Dermis blood vessel endothelial cell (primary cell): ENCODE results near the gene ABCB4. TPM values are rescaled to one million over a fixed set of nuclear protein-coding genes. Genes with fewer than 3 reads are reported as not detected.

Experiments used
- DNase-seq: peaks from one replicate; pipeline ENCODE4 v3.0.0; 2010
- total RNA-seq: library from RNA; depleted of rRNA; stranded (reverse); fragments of >200 nt; gene quantifications from 2 replicates; pipeline ENCODE4 v1.2.3, GENCODE V29; 2014

The ABCB4 gene
- total RNA-seq, 1 donor from 2014 or later, result 0.34 TPM

DNA sequence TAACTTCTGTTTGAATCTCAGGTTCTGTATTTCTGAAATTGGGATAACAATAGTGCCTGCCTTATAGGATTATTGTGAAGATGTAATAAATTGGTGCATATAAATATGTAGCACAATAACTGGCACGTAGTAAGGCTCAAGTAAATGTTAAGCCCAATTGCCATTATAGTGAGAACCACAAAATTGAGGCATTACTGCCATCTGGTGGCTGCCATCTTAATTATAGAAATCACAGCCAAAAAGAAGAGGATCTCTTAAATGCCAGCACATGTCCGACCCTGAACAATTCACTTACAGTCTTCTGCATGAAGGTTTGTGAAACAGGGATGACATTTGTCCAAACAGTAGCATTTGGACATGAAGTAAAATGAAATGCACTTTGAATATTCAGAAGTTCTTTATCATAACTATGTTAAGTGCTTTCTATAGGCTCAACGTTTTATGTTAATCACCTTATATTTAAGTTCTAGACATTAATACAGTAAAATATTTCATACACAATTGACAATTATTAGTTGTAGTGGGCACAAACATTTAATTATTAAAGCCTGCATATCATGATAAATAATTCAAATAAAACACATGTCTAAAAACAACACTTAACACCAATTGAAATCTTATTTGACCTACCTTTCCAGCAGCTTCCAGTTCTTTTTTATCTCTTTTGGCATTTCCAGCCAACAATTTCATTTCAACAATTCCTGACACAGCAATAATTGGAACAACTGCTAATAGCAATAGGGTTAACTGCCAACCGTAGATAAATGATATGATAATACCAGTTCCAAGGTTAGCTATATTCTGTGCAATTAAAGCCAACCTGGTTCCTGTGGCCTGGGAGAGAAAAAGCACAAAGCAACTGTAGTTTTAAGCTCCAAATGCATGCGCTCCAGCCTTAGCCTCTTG is 58.5 kb downstream of the ABCB4 start:
- DNase-seq, result peak; percentile 84

GRCh38 chr7:87414794-87415188 is 60.7 kb downstream of the ABCB4 start:
- no peak for DNase-seq

- peak; percentile 7 for DNase-seq
Observed at GRCh38 chr7:87413951-87414793, 61.3 kb downstream of the ABCB4 start.

DNA sequence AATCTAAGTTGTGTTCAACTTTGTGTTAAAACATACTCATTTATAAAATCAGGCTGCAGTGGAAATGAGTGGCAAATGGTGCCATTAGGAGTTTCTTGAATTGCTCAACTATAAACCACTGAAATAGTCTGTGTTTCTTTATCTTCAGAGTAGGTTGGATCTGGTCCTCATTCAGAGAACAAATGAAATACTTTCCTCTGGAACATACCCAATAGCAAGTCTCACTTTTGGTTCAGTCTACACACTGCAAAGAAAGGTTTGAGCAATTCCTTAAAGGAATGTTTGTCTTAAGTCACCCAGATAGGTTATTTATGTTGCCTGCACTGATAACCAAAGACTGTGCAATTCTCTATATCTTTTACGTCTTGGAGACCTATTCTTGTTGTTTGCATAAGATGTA is 62.5 kb downstream of the ABCB4 start:
- DNase-seq, result no peak

DNA sequence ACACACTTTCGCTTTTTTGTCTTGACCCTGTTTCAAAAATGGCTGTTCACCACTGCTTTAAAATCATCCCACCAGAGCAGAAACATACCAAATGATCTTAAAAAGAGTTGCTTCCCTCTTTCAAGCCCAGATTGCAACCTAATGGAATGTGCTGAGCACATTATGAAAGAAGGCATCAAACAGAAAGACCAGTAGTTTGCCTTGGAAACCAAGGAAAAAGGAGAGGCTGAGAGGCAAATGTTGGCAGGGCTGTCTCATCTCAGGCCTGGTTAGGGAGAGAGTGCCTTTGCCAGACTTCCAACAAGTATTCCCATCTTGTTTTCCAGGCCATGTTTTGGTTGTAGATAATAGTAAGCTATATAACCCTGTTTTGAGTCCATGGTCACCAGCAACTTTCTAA is 64.3 kb downstream of the ABCB4 start:
- no peak for DNase-seq

- DNase-seq, result no peak
Observed at GRCh38 chr7:87404674-87405073, 70.8 kb downstream of the ABCB4 start.

- no peak for DNase-seq
Observed at GRCh38 chr7:87398446-87398845, 77.0 kb downstream of the ABCB4 start.

GRCh38 chr7:87395442-87396020 is 79.9 kb downstream of the ABCB4 start:
- no peak for DNase-seq

DNA sequence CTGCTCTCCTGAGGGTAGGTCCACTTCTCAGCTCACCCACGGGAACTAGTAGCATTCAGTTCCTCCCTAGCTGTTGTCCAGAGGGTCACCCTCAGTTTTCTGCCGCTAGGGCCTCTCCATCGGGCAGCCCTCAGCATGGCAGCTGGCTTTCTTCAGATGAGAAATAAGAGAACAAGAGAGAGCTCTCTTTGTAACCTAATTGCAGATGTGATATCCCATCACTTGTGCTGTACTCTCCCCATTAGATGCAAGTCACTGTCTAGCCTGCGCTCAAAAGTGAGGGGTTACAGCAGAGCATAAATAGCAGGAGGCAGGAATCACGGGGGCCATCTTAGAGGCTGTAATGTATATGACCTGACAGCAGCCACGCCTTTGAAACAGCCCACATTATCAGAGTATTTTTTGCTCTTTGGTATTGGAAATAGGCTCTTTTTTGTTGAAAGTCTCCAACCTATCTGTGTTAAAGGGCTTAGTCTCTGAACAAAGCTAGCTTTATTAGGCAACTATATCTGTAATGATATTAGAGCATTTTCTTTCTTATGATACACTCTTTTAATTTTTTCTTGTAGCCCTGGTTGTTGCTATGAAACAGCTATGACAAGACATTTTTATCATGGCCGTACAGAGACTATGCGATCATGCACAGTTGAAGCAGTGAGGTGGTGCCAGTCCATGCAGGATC is 84.3 kb downstream of the ABCB4 start:
- DNase-seq, result no peak

- no peak for DNase-seq
Observed at GRCh38 chr7:87380905-87381304, 94.6 kb downstream of the ABCB4 start.

- no peak for DNase-seq
Observed at GRCh38 chr7:87375662-87376435, 99.6 kb downstream of the ABCB4 start.

DNA sequence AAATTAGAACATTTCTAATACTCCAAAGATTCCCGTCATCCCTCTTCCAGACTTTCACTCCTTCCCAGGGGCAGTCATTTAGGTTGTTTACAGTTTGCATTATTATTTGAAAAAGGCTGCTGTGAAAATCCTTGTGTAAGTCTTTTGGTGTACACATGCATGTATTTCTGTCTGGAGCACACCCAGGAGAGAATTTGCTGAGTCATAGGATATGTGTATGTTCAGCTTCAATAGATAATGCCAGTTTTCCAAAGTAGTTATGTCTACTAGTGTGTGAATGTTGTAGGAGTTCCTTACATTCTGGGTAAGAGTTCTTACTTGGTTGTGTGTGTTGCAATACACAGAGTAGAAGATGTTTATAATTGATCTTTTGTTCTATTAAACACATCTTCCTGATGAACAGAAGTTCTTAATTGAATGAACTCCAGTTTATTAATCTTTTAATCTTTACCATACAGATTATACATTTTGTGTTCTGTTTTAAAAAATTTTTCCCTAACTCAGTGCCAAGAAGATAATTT is 104.8 kb downstream of the ABCB4 start:
- DNase-seq, result peak; percentile 4

GRCh38 chr7:87369216-87369615 is 106.3 kb downstream of the ABCB4 start:
- DNase-seq, result no peak

DNA sequence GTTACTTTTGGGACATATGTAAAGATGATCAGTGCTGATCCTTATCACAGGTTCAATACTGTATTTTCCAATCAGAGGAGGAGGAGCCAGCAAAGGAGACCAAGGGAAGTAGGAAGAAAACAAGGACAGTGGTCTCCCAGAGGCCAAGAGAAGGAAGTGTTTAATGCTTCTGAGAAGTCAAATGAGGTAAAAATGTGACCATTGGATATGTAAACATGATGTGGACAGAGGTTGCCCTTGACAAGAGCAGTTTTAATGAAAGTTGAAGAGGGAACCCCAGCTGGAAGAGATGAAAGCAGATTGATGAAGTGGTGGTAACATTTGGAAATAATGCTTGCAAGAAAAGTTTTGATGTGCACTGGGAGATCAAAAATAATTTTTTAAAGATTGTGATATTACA is 111.2 kb downstream of the ABCB4 start:
- no peak for DNase-seq

DNA sequence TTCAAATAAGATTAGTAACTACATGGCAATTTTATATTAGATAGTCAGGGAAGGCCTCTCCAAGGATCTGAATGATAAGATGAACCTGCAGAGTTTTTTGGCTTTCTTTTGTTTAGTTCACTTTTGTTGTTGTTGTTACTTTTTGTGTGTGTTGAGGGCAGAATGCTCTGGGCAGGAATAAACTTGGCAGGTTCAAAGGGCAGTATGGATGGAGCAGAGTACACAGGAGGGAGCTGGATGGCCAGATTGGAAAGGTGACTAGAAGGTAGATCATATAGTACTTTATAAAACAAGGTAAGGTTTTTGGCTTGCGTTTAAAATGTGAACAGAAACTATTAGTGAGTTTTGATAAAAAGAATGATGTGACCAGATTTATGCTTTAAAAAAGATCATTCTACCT is 112.1 kb downstream of the ABCB4 start:
- DNase-seq, result no peak

- DNase-seq, result no peak
Observed at GRCh38 chr7:87361320-87361719, 114.2 kb downstream of the ABCB4 start.

DNA sequence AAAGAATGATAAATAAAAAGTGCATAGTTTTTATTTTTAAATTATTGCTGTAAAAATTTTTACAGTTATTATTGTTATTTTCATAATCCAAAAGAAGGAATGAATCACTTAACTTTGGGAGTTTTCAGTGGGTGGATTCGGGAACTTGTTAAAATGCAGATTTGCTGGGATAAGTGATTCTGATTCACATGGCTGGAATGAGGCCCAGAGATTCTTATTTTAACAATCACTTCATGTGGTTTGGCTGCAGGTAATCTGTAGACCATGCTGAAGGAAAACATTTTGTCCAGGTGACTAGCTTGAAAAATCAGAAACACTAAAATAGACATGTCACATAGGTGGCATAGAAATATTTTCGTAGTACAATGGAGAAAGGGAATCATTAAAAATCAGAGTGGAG is 116.1 kb downstream of the ABCB4 start:
- DNase-seq, result no peak

GRCh38 chr7:87356448-87356847 is 119.0 kb downstream of the ABCB4 start:
- no peak for DNase-seq

GRCh38 chr7:87354749-87355148 is 120.7 kb downstream of the ABCB4 start:
- peak; percentile 19 for DNase-seq
